ENCODE data around the gene RTP2. TPM values are rescaled to one million over a fixed set of nuclear protein-coding genes. Genes with fewer than 3 reads are reported as not detected.

Gene RTP2
- total RNA-seq, 1 experiment from 2014 or later = not detected

- Histone ChIP-seq H3K9me3 (ENCODE audit: control insufficient read depth, insufficient read depth, low read depth, low read length) (no peaks in the 10 kb centered on the region), H3K27ac (ENCODE audit: low read length) (peak overlapping the region; percentile 84), H3K4me3 (ENCODE audit: low read depth in 2 of 2, low read length in 2 of 2) (peak overlapping the region; percentile 41 to 58), H3K36me3 (ENCODE audit: control insufficient read depth, insufficient read depth, low read length) (peaks cover under 1% of the 10 kb centered on the region; the same call in 1 of the 2 replicates), H3K27me3 (ENCODE audit: control insufficient read depth, insufficient read depth, low read length) (no peaks in the 10 kb centered on the region), H3K4me1 (ENCODE audit: control insufficient read depth, insufficient read depth, low read length) (peaks cover 45% of the 10 kb centered on the region)
- peak; percentile 79 for ATAC-seq
- intact Hi-C loops (cut with micrococcal nuclease; ENCODE audit: unreplicated experiment) (no loop called here), in situ Hi-C loops (cut with HindIII; ENCODE audit: low pct_unique_long_range_greater_than_20kb, low sequenced_read_pairs) (no loop called here)
- BruUV-seq (replicated peaks) = no TSS peak
- no peak for DNase-seq (ENCODE audit: low read depth, low spot score)
- CTCF ChIA-PET = interaction anchor here (0.7 to 1.0 kb wide), 2 partner anchors 10 to 65 kb away, joined by 3 to 8 read pairs; no protein-coding TSS in a partner anchor
- TF ChIP-seq POLR2AphosphoS5 (IDR thresholded peaks at IDR 0.05; ENCODE audit: low read depth, low read length) (no peak), TCF7L2 (IDR thresholded peaks at IDR 0.05; ENCODE audit: low read depth, low read length) (no peak), SIN3A (IDR thresholded peaks at IDR 0.05; ENCODE audit: borderline replicate concordance, insufficient read depth, low read depth, low read length) (no peak), CTCF (IDR thresholded peaks at IDR 0.05) (no peak), REST (IDR thresholded peaks at IDR 0.05; ENCODE audit: insufficient read depth in 1 of 2, low read depth in 2 of 2, low read length in 1 of 2) (no peak)
- POLR2A ChIA-PET = interaction anchor here (0.6 kb wide), 3 partner anchors 14 to 1355 kb away, joined by 3 to 13 read pairs (median 3); no protein-coding TSS in a partner anchor
Measured at GRCh38 chr3:187750006-187750512, 47.7 kb upstream of the RTP2 start.

GRCh38 chr3:187748050-187748481 lies 45.7 kb upstream of the RTP2 start:
- no peak overlapping the region for H3K4me3 ChIP-seq (ENCODE audit: low read depth in 2 of 2, low read length in 2 of 2)
- H3K4me1 ChIP-seq (ENCODE audit: control insufficient read depth, insufficient read depth, low read length) = peaks cover 45% of the 10 kb centered on the region
- TF ChIP-seq CTCF (IDR thresholded peaks at IDR 0.05) = peak; percentile 99
- TF ChIP-seq POLR2AphosphoS5 (IDR thresholded peaks at IDR 0.05; ENCODE audit: low read depth, low read length) = no peak
- TF ChIP-seq SIN3A (IDR thresholded peaks at IDR 0.05; ENCODE audit: borderline replicate concordance, insufficient read depth, low read depth, low read length) = no peak
- no peak for TF ChIP-seq REST (IDR thresholded peaks at IDR 0.05; ENCODE audit: insufficient read depth in 1 of 2, low read depth in 2 of 2, low read length in 1 of 2)
- TF ChIP-seq TCF7L2 (IDR thresholded peaks at IDR 0.05; ENCODE audit: low read depth, low read length) = 0 out of 2 replicates have a peak, but pooled peaks have one; percentile 23
- no TSS peak for BruUV-seq (replicated peaks)
- in situ Hi-C loops (cut with HindIII; ENCODE audit: low pct_unique_long_range_greater_than_20kb, low sequenced_read_pairs) (loop anchor here (5.0 to 25.0 kb wide), 5 partner anchors 59 to 1397 kb away; no protein-coding TSS in a partner anchor), intact Hi-C loops (cut with micrococcal nuclease; ENCODE audit: unreplicated experiment) (loop anchor here (5.0 to 10.0 kb wide), 6 partner anchors 164 to 917 kb away; partner anchors contain the start of gene LPP)
- peak overlapping the region; percentile 84 for H3K27ac ChIP-seq (ENCODE audit: low read length)
- H3K9me3 ChIP-seq (ENCODE audit: control insufficient read depth, insufficient read depth, low read depth, low read length) = no peaks in the 10 kb centered on the region
- no peaks in the 10 kb centered on the region for H3K27me3 ChIP-seq (ENCODE audit: control insufficient read depth, insufficient read depth, low read length)
- DNase-seq (ENCODE audit: low read depth, low spot score) (peak; percentile 77), ATAC-seq (peak; percentile 63)
- ChIA-PET POLR2A (no interaction called here), CTCF (interaction anchor here (0.6 to 0.9 kb wide), 6 partner anchors 198 to 1715 kb away, joined by 3 to 5 read pairs (median 5); no protein-coding TSS in a partner anchor)
- H3K36me3 ChIP-seq (ENCODE audit: control insufficient read depth, insufficient read depth, low read length) = peaks cover 2% of the 10 kb centered on the region; the same call in 1 of the 2 replicates
